NCI-H748 (cell line): ENCODE results near the gene CAMKK2.
"Not testable (repeated sequence)": the region's sequence is repeated elsewhere in the genome, so short reads cannot be mapped to it uniquely, and the experiment has no call there.

ENCODE experiments used
- DNase-seq: peaks from one replicate; lab custom pipeline; 2025; ENCODE audit not compliant: unreplicated experiment; lab: John Stamatoyannopoulos, UW

Gene CAMKK2

DNA sequence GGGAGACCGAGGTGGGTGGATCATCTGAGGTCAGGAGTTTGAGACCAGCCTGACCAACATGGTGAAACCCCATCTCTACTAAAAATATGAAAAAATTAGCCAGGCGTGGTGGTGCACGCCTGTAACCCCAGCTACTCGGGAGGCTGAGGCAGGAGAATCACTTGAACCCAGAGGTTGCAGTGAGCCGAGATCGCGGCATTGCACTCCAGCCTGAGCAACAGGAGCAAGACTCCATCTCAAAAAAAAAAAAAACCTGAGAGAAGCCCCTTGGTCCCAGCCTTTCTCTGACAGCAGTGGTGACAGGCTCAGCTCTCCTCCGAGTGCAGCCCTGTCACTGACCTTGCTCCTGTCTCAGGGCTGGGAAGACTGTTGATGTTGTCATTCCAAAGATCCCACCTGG lies 69.6 kb downstream of the CAMKK2 start:
- not testable (repeated sequence) for DNase-seq

GRCh38 chr12:121226399-121226798 lies 70.1 kb downstream of the CAMKK2 start:
- DNase-seq, result no peak

GRCh38 chr12:121224591-121224990 lies 71.9 kb downstream of the CAMKK2 start:
- DNase-seq, result no peak

GRCh38 chr12:121223292-121224285 lies 72.9 kb downstream of the CAMKK2 start:
- DNase-seq, result peak; percentile 21

GRCh38 chr12:121222847-121223246 lies 73.7 kb downstream of the CAMKK2 start:
- no peak for DNase-seq

GRCh38 chr12:121219353-121219986 lies 77.0 kb downstream of the CAMKK2 start:
- no peak for DNase-seq

DNA sequence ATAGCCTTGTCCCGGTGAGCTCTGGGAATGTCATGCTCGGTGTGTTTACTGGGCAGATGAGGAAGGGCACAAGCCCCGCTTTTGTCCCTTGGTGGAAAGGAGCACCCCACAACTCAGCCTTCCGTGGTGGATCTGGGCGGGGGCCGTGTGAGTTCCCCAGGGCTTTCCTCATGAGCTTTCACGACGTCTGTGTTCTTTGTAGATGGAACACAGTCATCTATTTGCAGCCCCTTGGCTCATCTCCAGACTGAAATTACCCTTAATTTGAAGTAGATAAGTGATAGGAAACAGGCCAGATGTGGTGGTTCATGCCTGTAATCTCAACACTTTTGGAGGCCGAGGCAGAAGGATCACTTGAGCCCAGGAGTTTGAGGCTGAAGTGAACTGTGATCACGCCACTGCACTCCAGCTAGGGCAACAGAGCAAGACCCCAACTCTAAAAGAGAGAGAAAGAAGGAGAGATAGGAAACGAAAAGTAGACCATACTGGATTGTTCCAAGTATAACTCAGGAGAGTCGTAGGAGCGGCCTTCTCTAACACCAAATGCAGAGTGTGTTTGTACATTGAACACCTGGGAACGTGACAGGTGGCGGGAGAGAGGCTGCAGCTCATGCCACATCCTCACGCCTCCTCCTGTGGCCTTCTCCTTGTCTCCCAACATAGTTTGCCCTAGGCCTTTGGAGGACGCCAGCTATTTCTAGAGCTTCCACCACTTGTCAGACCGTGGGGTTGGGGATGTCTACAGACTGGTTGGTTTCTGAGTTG lies 77.7 kb downstream of the CAMKK2 start:
- DNase-seq, result peak; percentile 29

DNA sequence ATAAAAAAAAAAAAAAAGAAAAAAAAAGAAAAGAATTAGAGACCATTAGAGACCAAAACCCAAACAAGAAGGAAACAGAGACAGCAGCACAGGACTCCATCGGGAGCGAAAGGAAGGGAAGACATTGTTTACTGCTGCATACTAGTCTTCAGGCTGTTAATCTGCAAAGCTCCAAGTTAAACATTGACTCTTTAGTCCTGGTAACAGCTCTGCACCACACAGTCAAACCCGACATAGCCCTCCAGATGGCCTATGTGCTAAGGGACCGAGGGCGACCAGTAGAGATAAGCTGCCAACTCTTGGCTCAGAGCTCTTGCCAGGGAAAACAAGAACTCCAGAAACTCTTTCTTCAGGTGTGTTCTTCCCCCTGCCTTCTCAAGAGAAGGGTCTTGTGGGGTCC lies 78.7 kb downstream of the CAMKK2 start:
- DNase-seq, result no peak

DNA sequence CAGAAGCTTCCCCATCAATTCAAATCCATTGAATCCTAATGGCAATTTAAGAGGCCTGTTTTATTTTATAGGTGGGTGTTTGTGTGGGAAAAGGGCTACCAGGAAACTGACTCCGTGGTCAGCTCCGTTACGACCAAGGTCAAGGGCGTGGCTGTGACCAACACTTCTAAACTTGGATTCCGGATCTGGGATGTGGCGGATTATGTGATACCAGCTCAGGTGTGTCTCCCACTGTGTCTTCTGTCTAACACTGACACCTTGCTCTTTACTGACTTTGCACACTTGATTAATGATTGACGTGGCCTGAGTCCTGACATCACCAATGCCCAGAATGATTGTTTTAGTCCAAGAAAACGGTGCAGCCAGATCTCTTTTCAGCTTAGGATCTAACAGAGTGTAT lies 79.4 kb downstream of the CAMKK2 start:
- DNase-seq, result no peak

DNA sequence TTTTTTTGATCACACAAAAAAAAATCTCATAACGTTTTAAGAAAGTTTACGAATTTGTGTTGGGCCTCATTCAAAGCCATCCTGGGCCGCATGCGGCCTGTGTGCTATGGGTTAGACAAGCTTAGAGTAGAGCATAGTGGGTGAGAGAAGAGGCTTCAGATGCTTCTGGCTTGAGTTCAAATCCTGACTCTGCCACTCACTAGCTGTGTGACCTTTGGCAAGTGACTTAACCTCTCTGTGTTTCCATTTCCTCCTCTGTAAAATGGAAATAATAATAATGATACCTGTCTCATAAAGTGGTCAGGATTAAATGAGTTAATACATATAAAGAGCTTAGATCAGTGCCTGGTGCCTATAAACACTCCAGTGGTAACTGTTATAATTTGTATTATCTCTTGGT lies 80.4 kb downstream of the CAMKK2 start:
- no peak for DNase-seq

DNA sequence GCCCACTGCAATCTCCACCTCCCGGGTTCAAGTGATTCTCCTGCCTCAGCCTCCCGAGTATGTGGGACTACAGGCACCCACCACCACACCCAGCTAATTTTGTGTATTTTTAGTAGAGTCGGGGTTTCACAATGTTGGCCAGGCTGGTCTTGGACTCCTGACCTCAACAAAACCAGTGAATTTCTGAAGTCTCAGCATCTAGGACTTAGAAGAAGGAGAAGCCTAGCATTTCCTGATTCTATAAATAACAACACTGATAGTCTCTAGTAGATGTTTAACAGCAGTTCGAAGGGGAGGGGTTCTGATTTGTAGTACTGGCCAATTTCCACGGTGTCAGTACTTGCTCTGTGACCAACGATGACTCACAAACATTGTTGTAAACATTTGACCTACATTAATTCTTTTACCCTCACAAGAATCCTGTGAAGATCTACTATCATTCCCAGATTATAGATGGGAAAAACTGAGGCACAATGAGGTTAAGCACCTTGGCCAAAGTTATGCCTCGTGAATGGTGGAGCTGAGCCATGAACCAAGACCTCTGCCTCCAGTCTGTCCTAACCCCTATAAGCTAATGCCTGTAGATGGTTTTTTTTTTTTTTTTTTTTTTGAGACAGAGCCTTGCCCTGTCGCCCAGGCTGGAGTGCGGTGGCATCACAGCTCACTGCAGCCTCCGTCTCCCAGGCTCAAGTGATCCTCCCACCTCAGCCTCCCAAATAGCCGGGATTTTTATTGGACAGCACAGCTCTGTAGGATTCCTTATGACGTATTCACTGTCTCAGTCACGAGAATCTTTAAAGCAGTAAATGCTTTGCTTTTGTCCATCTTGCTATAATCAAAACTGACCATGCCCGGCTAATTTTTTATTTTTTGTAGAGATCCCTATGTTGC lies 81.4 kb downstream of the CAMKK2 start:
- DNase-seq, result no peak

- DNase-seq, result no peak
These were observed 82.2 kb downstream of the CAMKK2 start for GRCh38 chr12:121214166-121214777.

GRCh38 chr12:121212875-121213274 lies 83.6 kb downstream of the CAMKK2 start:
- DNase-seq, result no peak

- DNase-seq, result peak; percentile 87
These were observed 86.6 kb downstream of the CAMKK2 start, which contains the start of gene P2RX4 for GRCh38 chr12:121209624-121210572. P2RX4 (plus strand) TSS chr12:121210129; CDS start chr12:121210165, 36 bp downstream.

- DNase-seq, result no peak
These were observed 87.3 kb downstream of the CAMKK2 start for GRCh38 chr12:121209221-121209620.

GRCh38 chr12:121208571-121208970 lies 87.9 kb downstream of the CAMKK2 start:
- not testable (repeated sequence) for DNase-seq

GRCh38 chr12:121205491-121205890 lies 91.0 kb downstream of the CAMKK2 start:
- DNase-seq, result no peak

DNA sequence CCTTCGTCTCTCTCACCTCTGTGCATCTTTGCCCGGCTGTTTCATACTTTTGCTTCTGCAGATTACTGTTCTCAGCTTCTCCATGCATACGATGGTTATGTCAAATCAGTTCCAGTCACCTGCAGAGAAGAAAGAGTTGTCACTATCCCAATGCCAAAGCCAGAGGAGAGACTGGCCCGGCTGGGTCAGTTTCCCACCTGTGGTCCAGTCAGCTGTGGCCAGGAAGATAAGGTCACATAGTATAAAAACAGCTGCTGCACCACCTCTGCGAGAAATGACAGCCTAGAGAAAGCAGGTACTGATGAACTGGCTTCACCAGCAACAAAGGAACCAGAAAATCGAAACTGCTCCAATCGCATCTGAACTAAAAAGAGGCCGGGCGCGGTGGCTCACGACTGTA lies 93.0 kb downstream of the CAMKK2 start:
- DNase-seq, result no peak
